SK-N-SH treated with all-trans-retinoic acid at 6 μM for 48 hours (cell line): Measurements from ENCODE around the gene THSD4.

Experiments
- ATAC-seq: fragments of 200-7000 bp; cut with Tn5 transposase; 3 replicates; pipeline ENCODE4 v1.9.1; 2020; ENCODE audit warnings: mild to moderate bottlenecking, moderate library complexity
- ARNTL ChIP-seq: fragments of 450-650 bp; formaldehyde crosslinking; IDR thresholded peaks from 2 replicates; pipeline ENCODE4 v1.5.0; 2020; ENCODE audit warnings: low read depth, mild to moderate bottlenecking, moderate library complexity, borderline replicate concordance
- BACH2 ChIP-seq: fragments of 250-450 bp; sonication (Bioruptor Pico); IDR thresholded peaks from 2 replicates; pipeline ENCODE4 v1.9.0; 2021; ENCODE audit warnings: mild to moderate bottlenecking, borderline replicate concordance
- CSRNP3 ChIP-seq: fragments of 250-450 bp; sonication (Bioruptor Pico); IDR thresholded peaks from 2 replicates; pipeline ENCODE4 v1.5.1; 2021; ENCODE audit warnings: mild to moderate bottlenecking, moderate library complexity
- ESRRG ChIP-seq: fragments of 250-450 bp; sonication (Bioruptor Pico); IDR thresholded peaks from 2 replicates; pipeline ENCODE4 v1.6.1; 2021; ENCODE audit warnings: mild to moderate bottlenecking
- GLIS3 ChIP-seq: fragments of 250-450 bp; sonication (Bioruptor Pico); IDR thresholded peaks from 2 replicates; pipeline ENCODE4 v1.5.0; 2020; ENCODE audit warnings: mild to moderate bottlenecking, moderate library complexity
- ISL1 ChIP-seq: fragments of 250-450 bp; sonication (Bioruptor Pico); IDR thresholded peaks from 2 replicates; pipeline ENCODE4 v2.1.2; 2022; ENCODE audit warnings: mild to moderate bottlenecking, moderate library complexity
- OSR1 ChIP-seq: fragments of 250-450 bp; sonication (Bioruptor Pico); IDR thresholded peaks from 2 replicates; pipeline ENCODE4 v1.8.0; 2022; ENCODE audit warnings: moderate library complexity, mild to moderate bottlenecking, inconsistent platforms
- POU6F1 ChIP-seq: fragments of 250-450 bp; sonication (Bioruptor Pico); IDR thresholded peaks from 2 replicates; pipeline ENCODE4 v1.8.0; 2021; ENCODE audit warnings: low read depth, mild to moderate bottlenecking, moderate library complexity, borderline replicate concordance
- PPARA ChIP-seq: fragments of 250-450 bp; sonication (Bioruptor Pico); IDR thresholded peaks from 2 replicates; pipeline ENCODE4 v1.5.0; 2020; ENCODE audit warnings: mild to moderate bottlenecking, borderline replicate concordance
- RARB ChIP-seq: fragments of 250-450 bp; sonication (Bioruptor Pico); IDR thresholded peaks from 2 replicates; pipeline ENCODE4 v1.8.0; 2021; ENCODE audit warnings: mild to moderate bottlenecking, moderate library complexity
- TCF4 ChIP-seq: fragments of 250-450 bp; sonication (Bioruptor Pico); IDR thresholded peaks from 2 replicates; pipeline ENCODE4 v1.8.0; 2021; ENCODE audit warnings: mild to moderate bottlenecking, moderate library complexity, borderline replicate concordance
- TOX ChIP-seq: fragments of 250-450 bp; sonication (Bioruptor Pico); IDR thresholded peaks from 2 replicates; pipeline ENCODE4 v1.8.0; 2021; ENCODE audit warnings: mild to moderate bottlenecking, moderate library complexity, borderline replicate concordance
- ZC3H10 ChIP-seq: fragments of 250-450 bp; sonication (Bioruptor Pico); IDR thresholded peaks from 2 replicates; pipeline ENCODE4 v1.5.1; 2021; ENCODE audit warnings: mild to moderate bottlenecking, moderate library complexity
- ZFP30 ChIP-seq: fragments of 450-650 bp; formaldehyde crosslinking; IDR thresholded peaks from 2 replicates; pipeline ENCODE4 v1.5.0; 2022; ENCODE audit warnings: mild to moderate bottlenecking, moderate library complexity
- ZNF565 ChIP-seq: fragments of 450-650 bp; formaldehyde crosslinking; conservative IDR thresholded peaks from 2 replicates; pipeline ENCODE4 v1.5.0; 2020; ENCODE audit warnings: low read depth, mild to moderate bottlenecking, moderate library complexity
- ZNF70 ChIP-seq: fragments of 450-650 bp; formaldehyde crosslinking; IDR thresholded peaks from 2 replicates; pipeline ENCODE4 v1.5.0; 2020; ENCODE audit warnings: mild to moderate bottlenecking, moderate library complexity
- TF ChIP-seq, protein P1 (sequence below): fragments of 250-450 bp; sonication (Bioruptor Pico); IDR thresholded peaks from 2 replicates; pipeline ENCODE4 v1.5.1; 2020; ENCODE audit warnings: low read depth, mild to moderate bottlenecking, moderate library complexity
- TF ChIP-seq, protein P2 (sequence below): fragments of 250-450 bp; sonication (Bioruptor Pico); IDR thresholded peaks from 2 replicates; pipeline ENCODE4 v1.8.0; 2020; ENCODE audit warnings: mild to moderate bottlenecking, moderate library complexity, borderline replicate concordance
- TF ChIP-seq, protein P3 (sequence below): fragments of 250-450 bp; sonication (Bioruptor Pico); IDR thresholded peaks from 2 replicates; pipeline ENCODE4 v1.5.0; 2020; ENCODE audit warnings: mild to moderate bottlenecking, moderate library complexity

THSD4 gene

GRCh38 chr15:71545223-71545760 lies 430.0 kb downstream of the THSD4 start:
- no peak for ATAC-seq
- TF ChIP-seq ESRRG (CRISPR knock-in tag): no peak
- TF ChIP-seq, protein P1, sequence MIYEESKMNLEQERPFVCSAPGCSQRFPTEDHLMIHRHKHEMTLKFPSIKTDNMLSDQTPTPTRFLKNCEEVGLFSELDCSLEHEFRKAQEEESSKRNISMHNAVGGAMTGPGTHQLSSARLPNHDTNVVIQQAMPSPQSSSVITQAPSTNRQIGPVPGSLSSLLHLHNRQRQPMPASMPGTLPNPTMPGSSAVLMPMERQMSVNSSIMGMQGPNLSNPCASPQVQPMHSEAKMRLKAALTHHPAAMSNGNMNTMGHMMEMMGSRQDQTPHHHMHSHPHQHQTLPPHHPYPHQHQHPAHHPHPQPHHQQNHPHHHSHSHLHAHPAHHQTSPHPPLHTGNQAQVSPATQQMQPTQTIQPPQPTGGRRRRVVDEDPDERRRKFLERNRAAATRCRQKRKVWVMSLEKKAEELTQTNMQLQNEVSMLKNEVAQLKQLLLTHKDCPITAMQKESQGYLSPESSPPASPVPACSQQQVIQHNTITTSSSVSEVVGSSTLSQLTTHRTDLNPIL (CRISPR knock-in tag): no peak
- TF ChIP-seq ZNF70: no peak
- TF ChIP-seq ISL1 (CRISPR knock-in tag): no peak
- no peak for TF ChIP-seq OSR1 (CRISPR knock-in tag)
- no peak for TF ChIP-seq BACH2
- TF ChIP-seq ZFP30 (CRISPR knock-in tag): no peak
- no peak for TF ChIP-seq PPARA (CRISPR knock-in tag)
- no peak for TF ChIP-seq POU6F1 (CRISPR knock-in tag)
- no peak for TF ChIP-seq TCF4 (CRISPR knock-in tag)
- no peak for TF ChIP-seq TOX (CRISPR knock-in tag)
- no peak for TF ChIP-seq ZNF565 (CRISPR knock-in tag)
- TF ChIP-seq RARB (CRISPR knock-in tag): no peak
- no peak for TF ChIP-seq CSRNP3 (CRISPR knock-in tag)
- TF ChIP-seq GLIS3: no peak
- TF ChIP-seq ZC3H10: no peak
- TF ChIP-seq, all 23 proteins: peak for 0

DNA sequence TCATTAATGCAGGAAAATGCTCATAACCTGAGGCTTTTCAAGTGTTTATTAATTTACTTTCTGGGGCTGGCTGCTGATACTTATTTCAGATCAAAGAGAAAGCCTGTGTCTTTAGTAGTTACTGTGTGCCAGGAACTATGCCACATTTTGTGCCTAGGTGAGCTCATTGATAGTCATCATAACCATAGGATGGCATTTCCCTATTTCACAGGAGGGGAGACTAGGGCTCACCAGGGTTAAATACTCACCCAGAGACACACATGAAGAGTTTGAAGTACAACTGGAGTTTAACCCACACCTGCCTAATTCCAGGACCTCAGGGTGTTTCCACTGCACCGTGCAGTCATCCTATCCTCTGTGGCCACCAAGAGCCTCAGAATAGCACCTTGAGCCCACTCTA lies 430.7 kb downstream of the THSD4 start:
- no peak for TF ChIP-seq ZNF565 (CRISPR knock-in tag)
- no peak for TF ChIP-seq PPARA (CRISPR knock-in tag)
- TF ChIP-seq POU6F1 (CRISPR knock-in tag): no peak
- TF ChIP-seq, protein P2, sequence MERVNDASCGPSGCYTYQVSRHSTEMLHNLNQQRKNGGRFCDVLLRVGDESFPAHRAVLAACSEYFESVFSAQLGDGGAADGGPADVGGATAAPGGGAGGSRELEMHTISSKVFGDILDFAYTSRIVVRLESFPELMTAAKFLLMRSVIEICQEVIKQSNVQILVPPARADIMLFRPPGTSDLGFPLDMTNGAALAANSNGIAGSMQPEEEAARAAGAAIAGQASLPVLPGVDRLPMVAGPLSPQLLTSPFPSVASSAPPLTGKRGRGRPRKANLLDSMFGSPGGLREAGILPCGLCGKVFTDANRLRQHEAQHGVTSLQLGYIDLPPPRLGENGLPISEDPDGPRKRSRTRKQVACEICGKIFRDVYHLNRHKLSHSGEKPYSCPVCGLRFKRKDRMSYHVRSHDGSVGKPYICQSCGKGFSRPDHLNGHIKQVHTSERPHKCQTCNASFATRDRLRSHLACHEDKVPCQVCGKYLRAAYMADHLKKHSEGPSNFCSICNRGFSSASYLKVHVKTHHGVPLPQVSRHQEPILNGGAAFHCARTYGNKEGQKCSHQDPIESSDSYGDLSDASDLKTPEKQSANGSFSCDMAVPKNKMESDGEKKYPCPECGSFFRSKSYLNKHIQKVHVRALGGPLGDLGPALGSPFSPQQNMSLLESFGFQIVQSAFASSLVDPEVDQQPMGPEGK (CRISPR knock-in tag): no peak
- TF ChIP-seq OSR1 (CRISPR knock-in tag): no peak
- no peak for TF ChIP-seq BACH2
- TF ChIP-seq, protein P3, sequence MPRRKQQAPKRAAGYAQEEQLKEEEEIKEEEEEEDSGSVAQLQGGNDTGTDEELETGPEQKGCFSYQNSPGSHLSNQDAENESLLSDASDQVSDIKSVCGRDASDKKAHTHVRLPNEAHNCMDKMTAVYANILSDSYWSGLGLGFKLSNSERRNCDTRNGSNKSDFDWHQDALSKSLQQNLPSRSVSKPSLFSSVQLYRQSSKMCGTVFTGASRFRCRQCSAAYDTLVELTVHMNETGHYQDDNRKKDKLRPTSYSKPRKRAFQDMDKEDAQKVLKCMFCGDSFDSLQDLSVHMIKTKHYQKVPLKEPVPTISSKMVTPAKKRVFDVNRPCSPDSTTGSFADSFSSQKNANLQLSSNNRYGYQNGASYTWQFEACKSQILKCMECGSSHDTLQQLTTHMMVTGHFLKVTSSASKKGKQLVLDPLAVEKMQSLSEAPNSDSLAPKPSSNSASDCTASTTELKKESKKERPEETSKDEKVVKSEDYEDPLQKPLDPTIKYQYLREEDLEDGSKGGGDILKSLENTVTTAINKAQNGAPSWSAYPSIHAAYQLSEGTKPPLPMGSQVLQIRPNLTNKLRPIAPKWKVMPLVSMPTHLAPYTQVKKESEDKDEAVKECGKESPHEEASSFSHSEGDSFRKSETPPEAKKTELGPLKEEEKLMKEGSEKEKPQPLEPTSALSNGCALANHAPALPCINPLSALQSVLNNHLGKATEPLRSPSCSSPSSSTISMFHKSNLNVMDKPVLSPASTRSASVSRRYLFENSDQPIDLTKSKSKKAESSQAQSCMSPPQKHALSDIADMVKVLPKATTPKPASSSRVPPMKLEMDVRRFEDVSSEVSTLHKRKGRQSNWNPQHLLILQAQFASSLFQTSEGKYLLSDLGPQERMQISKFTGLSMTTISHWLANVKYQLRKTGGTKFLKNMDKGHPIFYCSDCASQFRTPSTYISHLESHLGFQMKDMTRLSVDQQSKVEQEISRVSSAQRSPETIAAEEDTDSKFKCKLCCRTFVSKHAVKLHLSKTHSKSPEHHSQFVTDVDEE (CRISPR knock-in tag): no peak
- TF ChIP-seq ZFP30 (CRISPR knock-in tag): no peak
- TF ChIP-seq ARNTL (CRISPR knock-in tag): no peak
- TF ChIP-seq RARB (CRISPR knock-in tag): no peak
- no peak for TF ChIP-seq ZC3H10
- TF ChIP-seq ISL1 (CRISPR knock-in tag): no peak
- ATAC-seq: no peak
